Uterus (tissue), 2 donors: ENCODE data around the gene TAGLN3.

ENCODE experiments used
- CTCF ChIP-seq, 4 experiments: fragments of 200-600 bp in 2 of 4; fragments of 450-650 bp in 2 of 4; sonication (generic) in 2 of 4; IDR thresholded peaks; one replicate each; pipeline ENCODE4 v1.5.1; 2016 to 2019; ENCODE audit warnings: antibody characterized with exemption in 4 of 4, mild to moderate bottlenecking in 2 of 4, moderate library complexity in 1 of 4
- POLR2A ChIP-seq, 2 donors: fragments of 450-650 bp; IDR thresholded peaks; one replicate each; pipeline ENCODE4 v1.6.1; 2016; ENCODE audit warnings: antibody characterized with exemption in 2 of 2, mild to moderate bottlenecking in 1 of 2, moderate library complexity in 1 of 2

- TF ChIP-seq POLR2A (IDR thresholded peaks at IDR 0.05) (no peak), CTCF (IDR thresholded peaks at IDR 0.05) (no peak)
Observed at GRCh38 chr3:112041321-112041720, 42.6 kb downstream of the TAGLN3 start.
